ENCODE results near the gene TP63.

TP63 gene

GRCh38 chr3:189899186-189899585 is 268.0 kb downstream of the TP63 start:
- TF ChIP-seq TOX (CRISPR knock-in tag; IDR thresholded peaks at IDR 0.05; ENCODE audit: borderline replicate concordance) (no peak), ISL1 (CRISPR knock-in tag; IDR thresholded peaks at IDR 0.05) (no peak), TCF4 (CRISPR knock-in tag; IDR thresholded peaks at IDR 0.05; ENCODE audit: borderline replicate concordance) (no peak), ZC3H10 (CRISPR knock-in tag; IDR thresholded peaks at IDR 0.05) (no peak), ZFP3 (CRISPR knock-in tag; IDR thresholded peaks at IDR 0.05) (no peak), PATZ1 (CRISPR knock-in tag; IDR thresholded peaks at IDR 0.05; ENCODE audit: borderline replicate concordance) (no peak), TSHZ2 (CRISPR knock-in tag; IDR thresholded peaks at IDR 0.05) (no peak), ZNF565 (CRISPR knock-in tag; conservative IDR thresholded peaks at IDR 0.05; ENCODE audit: low read depth) (no peak), BACH2 (CRISPR knock-in tag; IDR thresholded peaks at IDR 0.05; ENCODE audit: borderline replicate concordance) (no peak), POU6F1 (CRISPR knock-in tag; IDR thresholded peaks at IDR 0.05; ENCODE audit: borderline replicate concordance, low read depth) (no peak), ZFP30 (CRISPR knock-in tag; IDR thresholded peaks at IDR 0.05) (no peak), CREB5 (CRISPR knock-in tag; IDR thresholded peaks at IDR 0.05; ENCODE audit: low read depth) (no peak), PPARA (CRISPR knock-in tag; IDR thresholded peaks at IDR 0.05; ENCODE audit: borderline replicate concordance) (no peak), ZNF70 (CRISPR knock-in tag; IDR thresholded peaks at IDR 0.05) (no peak), ZNF8 (CRISPR knock-in tag; IDR thresholded peaks at IDR 0.05) (no peak), GLIS3 (CRISPR knock-in tag; IDR thresholded peaks at IDR 0.05) (no peak), RARB (CRISPR knock-in tag; IDR thresholded peaks at IDR 0.05) (no peak), ARNTL (CRISPR knock-in tag; IDR thresholded peaks at IDR 0.05; ENCODE audit: borderline replicate concordance, low read depth) (no peak)
- no peak for ATAC-seq

- ATAC-seq = no peak
- TF ChIP-seq TOX (CRISPR knock-in tag; IDR thresholded peaks at IDR 0.05; ENCODE audit: borderline replicate concordance) (no peak), ARNTL (CRISPR knock-in tag; IDR thresholded peaks at IDR 0.05; ENCODE audit: borderline replicate concordance, low read depth) (no peak), POU6F1 (CRISPR knock-in tag; IDR thresholded peaks at IDR 0.05; ENCODE audit: borderline replicate concordance, low read depth) (no peak), ZFP30 (CRISPR knock-in tag; IDR thresholded peaks at IDR 0.05) (no peak), TSHZ2 (CRISPR knock-in tag; IDR thresholded peaks at IDR 0.05) (no peak), ZNF565 (CRISPR knock-in tag; conservative IDR thresholded peaks at IDR 0.05; ENCODE audit: low read depth) (no peak), SNAI2 (CRISPR knock-in tag; IDR thresholded peaks at IDR 0.05) (no peak), CSRNP3 (CRISPR knock-in tag; IDR thresholded peaks at IDR 0.05) (no peak), CREB5 (CRISPR knock-in tag; IDR thresholded peaks at IDR 0.05; ENCODE audit: low read depth) (no peak), OSR1 (CRISPR knock-in tag; IDR thresholded peaks at IDR 0.05) (no peak), ISL1 (CRISPR knock-in tag; IDR thresholded peaks at IDR 0.05) (no peak), ZFP3 (CRISPR knock-in tag; IDR thresholded peaks at IDR 0.05) (no peak), BACH2 (CRISPR knock-in tag; IDR thresholded peaks at IDR 0.05; ENCODE audit: borderline replicate concordance) (no peak), RARB (CRISPR knock-in tag; IDR thresholded peaks at IDR 0.05) (no peak), PPARA (CRISPR knock-in tag; IDR thresholded peaks at IDR 0.05; ENCODE audit: borderline replicate concordance) (no peak), TCF4 (CRISPR knock-in tag; IDR thresholded peaks at IDR 0.05; ENCODE audit: borderline replicate concordance) (no peak)
Observed at GRCh38 chr3:189900578-189900977, 269.4 kb downstream of the TP63 start.

Data from SK-N-SH treated with all-trans-retinoic acid at 6 μM for 48 hours (cell line).